ENCODE measurements around the gene HOXC10. TPM values are rescaled to one million over a fixed set of nuclear protein-coding genes. Genes with fewer than 3 reads are reported as not detected.

HOXC10 gene
- total and polyA plus RNA-seq, 2 donors (not counting 1 experiment from before 2014, with no cell fraction given) = not detected

DNA sequence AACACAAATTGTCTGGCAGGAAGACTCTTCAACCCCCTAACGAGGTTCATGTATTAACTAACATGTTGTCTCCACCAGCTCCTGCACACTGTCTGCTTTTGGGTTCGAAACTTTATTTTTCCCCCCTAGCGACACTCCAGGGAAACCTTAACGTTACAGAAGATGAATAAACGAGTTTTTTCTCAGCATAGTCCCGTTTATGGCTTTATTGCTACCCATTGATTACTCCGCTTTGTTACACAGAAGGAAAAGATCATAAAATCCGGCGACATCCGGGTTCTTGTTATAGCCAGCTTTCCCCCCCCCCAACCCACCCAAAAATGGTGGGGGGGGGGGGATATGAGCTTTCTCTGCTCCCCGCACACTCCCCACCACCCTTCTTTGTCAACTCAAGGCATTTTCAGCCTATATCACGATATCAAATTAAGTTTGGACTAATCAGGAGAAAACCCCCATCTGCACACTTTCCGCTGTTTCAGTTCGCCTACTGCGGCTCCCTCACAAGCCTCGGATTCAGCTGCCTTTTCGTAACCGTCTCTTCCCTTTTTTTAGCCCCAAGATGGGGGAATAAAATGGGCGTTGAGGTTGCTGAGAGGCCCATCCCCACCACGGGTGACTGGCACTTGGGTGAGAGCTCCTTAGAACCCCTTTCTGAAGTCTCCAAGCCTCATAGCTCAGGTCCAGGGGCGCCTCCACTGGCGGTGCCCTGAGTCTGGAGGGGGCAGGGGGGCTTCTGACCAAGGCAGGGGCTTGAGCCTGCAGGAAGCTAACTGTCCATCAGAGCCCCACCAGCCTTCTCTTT lies 41.9 kb downstream of the HOXC10 start:
- ATAC-seq (ENCODE audit: low read depth) (no peak), DNase-seq (peak; percentile 26)
- Histone ChIP-seq H3K4me2 (replicated peaks; ENCODE audit: low read depth, low read length, poor library complexity, severe bottlenecking) (no peak overlapping the region), H3K27ac (ENCODE audit: low read length in 2 of 2) (no peak overlapping the region), H3K4me3 (ENCODE audit: control extremely low read depth in 1 of 5, extremely low read depth in 1 of 5, insufficient read depth in 1 of 5, low read depth in 2 of 5, low read length in 4 of 5) (no peak overlapping the region), H3K27me3 (replicated peaks in 1 of 4; ENCODE audit: control extremely low read depth in 1 of 4, control insufficient read depth in 3 of 4, insufficient read depth in 4 of 4, low read length in 3 of 4) (peaks cover 0 to 93% (median 79%) of the 10 kb centered on the region in 4 experiments), H3K9me3 (ENCODE audit: control extremely low read depth in 1 of 3, control insufficient read depth in 2 of 3, insufficient read depth in 1 of 3, low read length in 2 of 3) (peaks cover 0 to 28% (median 0%) of the 10 kb centered on the region in 3 donors), H3K4me1 (ENCODE audit: control insufficient read depth in 2 of 2, insufficient read depth in 2 of 2, low read length in 2 of 2) (peaks cover 3 to 29% of the 10 kb centered on the region in 2 donors), H3K79me2 (ENCODE audit: control insufficient read depth, insufficient read depth, low read length) (no peaks in the 10 kb centered on the region), H3K36me3 (replicated peaks in 1 of 2; ENCODE audit: control extremely low read depth in 1 of 2, control insufficient read depth in 1 of 2, extremely low read depth in 1 of 2, insufficient read depth in 2 of 2, low read length in 1 of 2) (no peaks in the 10 kb centered on the region), H3K9ac (ENCODE audit: low read length) (no peak overlapping the region), H4K20me1 (ENCODE audit: control insufficient read depth, insufficient read depth, low read length, poor library complexity, severe bottlenecking) (no peaks in the 10 kb centered on the region), H2AFZ (ENCODE audit: insufficient read depth, low read depth, low read length, poor library complexity, severe bottlenecking) (no peak overlapping the region)
- Mint-ChIP-seq H3K4me3 (peak overlapping the region; percentile 1), H3K9me3 (ENCODE audit: insufficient read depth) (no peaks in the 10 kb centered on the region), H3K4me1 (peaks cover 12% of the 10 kb centered on the region), H3K27ac (peak overlapping the region; percentile 41), H3K27me3 (peaks cover 73% of the 10 kb centered on the region)
- ChIA-PET POLR2A (interaction anchor here (0.6 kb wide), 1 partner anchor 117 kb away, joined by 3 read pairs; no protein-coding TSS in a partner anchor), CTCF (interaction anchor here (1.0 to 2.7 kb wide), 2 partner anchors 21 to 174 kb away, joined by 3 to 12 read pairs; no protein-coding TSS in a partner anchor)
- intact Hi-C loops (cut with micrococcal nuclease) = no loop called here
- peak; percentile 34 for TF ChIP-seq EZH2 (IDR thresholded peaks at IDR 0.05; ENCODE audit: borderline replicate concordance, insufficient read depth, low read depth, low read length, poor library complexity, severe bottlenecking)
- TF ChIP-seq, protein P1, sequence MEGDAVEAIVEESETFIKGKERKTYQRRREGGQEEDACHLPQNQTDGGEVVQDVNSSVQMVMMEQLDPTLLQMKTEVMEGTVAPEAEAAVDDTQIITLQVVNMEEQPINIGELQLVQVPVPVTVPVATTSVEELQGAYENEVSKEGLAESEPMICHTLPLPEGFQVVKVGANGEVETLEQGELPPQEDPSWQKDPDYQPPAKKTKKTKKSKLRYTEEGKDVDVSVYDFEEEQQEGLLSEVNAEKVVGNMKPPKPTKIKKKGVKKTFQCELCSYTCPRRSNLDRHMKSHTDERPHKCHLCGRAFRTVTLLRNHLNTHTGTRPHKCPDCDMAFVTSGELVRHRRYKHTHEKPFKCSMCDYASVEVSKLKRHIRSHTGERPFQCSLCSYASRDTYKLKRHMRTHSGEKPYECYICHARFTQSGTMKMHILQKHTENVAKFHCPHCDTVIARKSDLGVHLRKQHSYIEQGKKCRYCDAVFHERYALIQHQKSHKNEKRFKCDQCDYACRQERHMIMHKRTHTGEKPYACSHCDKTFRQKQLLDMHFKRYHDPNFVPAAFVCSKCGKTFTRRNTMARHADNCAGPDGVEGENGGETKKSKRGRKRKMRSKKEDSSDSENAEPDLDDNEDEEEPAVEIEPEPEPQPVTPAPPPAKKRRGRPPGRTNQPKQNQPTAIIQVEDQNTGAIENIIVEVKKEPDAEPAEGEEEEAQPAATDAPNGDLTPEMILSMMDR (IDR thresholded peaks at IDR 0.05) = no peak
- 23% methylated on average over 8 of the region's 22 CpGs for WGBS (ENCODE audit: insufficient coverage)

DNA sequence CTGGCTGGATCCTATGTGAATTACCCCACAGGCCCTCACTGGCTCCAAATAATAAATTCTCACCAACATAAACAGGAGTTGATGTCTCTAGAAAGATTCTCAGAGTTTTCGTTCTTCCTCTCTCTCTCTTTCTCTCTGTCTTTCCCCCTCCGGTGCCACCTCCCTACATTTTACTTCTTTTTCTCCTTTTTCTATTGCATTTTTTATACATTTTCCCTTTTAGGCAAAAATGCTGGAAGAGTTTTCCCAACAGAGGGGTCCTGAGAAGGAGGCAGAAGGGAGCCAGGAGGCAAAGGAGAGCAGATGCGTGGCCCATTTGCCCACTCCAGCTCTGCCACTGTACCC lies 42.5 kb downstream of the HOXC10 start:
- Mint-ChIP-seq H3K27ac (no peak overlapping the region), H3K27me3 (peaks cover 73% of the 10 kb centered on the region), H3K4me1 (peaks cover 15% of the 10 kb centered on the region), H3K9me3 (ENCODE audit: insufficient read depth) (no peaks in the 10 kb centered on the region), H3K4me3 (no peak overlapping the region)
- intact Hi-C loops (cut with micrococcal nuclease) = no loop called here
- Histone ChIP-seq H2AFZ (ENCODE audit: insufficient read depth, low read depth, low read length, poor library complexity, severe bottlenecking) (no peak overlapping the region), H3K79me2 (ENCODE audit: control insufficient read depth, insufficient read depth, low read length) (no peaks in the 10 kb centered on the region), H3K4me2 (replicated peaks; ENCODE audit: low read depth, low read length, poor library complexity, severe bottlenecking) (no peak overlapping the region), H4K20me1 (ENCODE audit: control insufficient read depth, insufficient read depth, low read length, poor library complexity, severe bottlenecking) (no peaks in the 10 kb centered on the region), H3K27ac (ENCODE audit: low read length in 2 of 2) (no peak overlapping the region), H3K9ac (ENCODE audit: low read length) (no peak overlapping the region), H3K4me3 (ENCODE audit: control extremely low read depth in 1 of 5, extremely low read depth in 1 of 5, insufficient read depth in 1 of 5, low read depth in 2 of 5, low read length in 4 of 5) (no peak overlapping the region), H3K4me1 (ENCODE audit: control insufficient read depth in 2 of 2, insufficient read depth in 2 of 2, low read length in 2 of 2) (peaks cover 3 to 31% of the 10 kb centered on the region in 2 donors), H3K36me3 (replicated peaks in 1 of 2; ENCODE audit: control extremely low read depth in 1 of 2, control insufficient read depth in 1 of 2, extremely low read depth in 1 of 2, insufficient read depth in 2 of 2, low read length in 1 of 2) (no peaks in the 10 kb centered on the region), H3K9me3 (ENCODE audit: control extremely low read depth in 1 of 3, control insufficient read depth in 2 of 3, insufficient read depth in 1 of 3, low read length in 2 of 3) (peaks cover 0 to 32% (median under 1%) of the 10 kb centered on the region in 3 donors), H3K27me3 (replicated peaks in 1 of 4; ENCODE audit: control extremely low read depth in 1 of 4, control insufficient read depth in 3 of 4, insufficient read depth in 4 of 4, low read length in 3 of 4) (peaks cover 0 to 95% (median 80%) of the 10 kb centered on the region in 4 experiments)
- ATAC-seq (ENCODE audit: low read depth) = no peak
- ChIA-PET CTCF (interaction anchor here (2.7 kb wide), 1 partner anchor 174 kb away, joined by 12 read pairs; no protein-coding TSS in a partner anchor), POLR2A (interaction anchor here (0.5 kb wide), 1 partner anchor 13 kb away, joined by 4 read pairs; no protein-coding TSS in a partner anchor)
- DNase-seq = no peak
- 60% methylated on average over 1 of the region's 3 CpGs for WGBS (ENCODE audit: insufficient coverage)
- TF ChIP-seq EZH2 (IDR thresholded peaks at IDR 0.05; ENCODE audit: borderline replicate concordance, insufficient read depth, low read depth, low read length, poor library complexity, severe bottlenecking) = no peak
- TF ChIP-seq, protein P1 (IDR thresholded peaks at IDR 0.05) = no peak
